Measurements from ENCODE around the gene TBKBP1.

DNA sequence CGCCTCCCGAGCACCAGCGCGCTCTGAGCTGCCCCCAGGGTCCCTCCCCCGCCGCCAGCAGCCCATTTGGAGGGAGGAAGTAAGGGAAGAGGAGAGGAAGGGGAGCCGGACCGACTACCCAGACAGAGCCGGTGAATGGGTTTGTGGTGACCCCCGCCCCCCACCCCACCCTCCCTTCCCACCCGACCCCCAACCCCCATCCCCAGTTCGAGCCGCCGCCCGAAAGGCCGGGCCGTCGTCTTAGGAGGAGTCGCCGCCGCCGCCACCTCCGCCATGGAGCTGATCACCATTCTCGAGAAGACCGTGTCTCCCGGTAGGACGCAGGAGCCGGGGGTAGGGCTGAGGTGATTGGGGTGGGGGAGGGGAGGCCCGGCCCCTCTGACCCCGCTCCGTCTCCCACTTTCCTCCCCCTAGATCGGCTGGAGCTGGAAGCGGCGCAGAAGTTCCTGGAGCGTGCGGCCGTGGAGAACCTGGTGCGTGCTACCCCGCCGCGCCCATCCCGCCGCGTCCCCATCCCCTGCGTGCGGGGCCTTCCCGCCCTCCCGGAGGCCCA lies 43.9 kb upstream of the TBKBP1 start:
- no peak for TF ChIP-seq CTCF (IDR thresholded peaks at IDR 0.05)
- no peak for TF ChIP-seq NR3C1 (IDR thresholded peaks at IDR 0.05)
- no peak for TF ChIP-seq RCOR1 (IDR thresholded peaks at IDR 0.05; ENCODE audit: low read depth, low read length)
- TF ChIP-seq MAX (IDR thresholded peaks at IDR 0.05): no peak
- TF ChIP-seq CEBPB (IDR thresholded peaks at IDR 0.05): no peak
- no peak for TF ChIP-seq FOSL2 (IDR thresholded peaks at IDR 0.05)
- TF ChIP-seq FOSL2 (CRISPR knock-in tag; IDR thresholded peaks at IDR 0.05): no peak
- no peak for TF ChIP-seq REST (IDR thresholded peaks at IDR 0.05)

All from A549 (cell line).